Astrocyte (in vitro differentiated cells and primary cell): ENCODE results near the gene CRADD.

Experiments used
- EZH2 ChIP-seq: IDR thresholded peaks from 2 replicates; pipeline ENCODE4 v1.6.1; 2012; ENCODE audit warnings: mild to moderate bottlenecking, low read length, inconsistent platforms; ENCODE audit not compliant: insufficient read depth
- TF ChIP-seq, protein P1 (sequence below): IDR thresholded peaks from 2 replicates; pipeline ENCODE4 v1.5.1; 2011; ENCODE audit warnings: low read depth, mild to moderate bottlenecking, inconsistent platforms, low read length, moderate library complexity; ENCODE audit not compliant: insufficient read depth

DNA sequence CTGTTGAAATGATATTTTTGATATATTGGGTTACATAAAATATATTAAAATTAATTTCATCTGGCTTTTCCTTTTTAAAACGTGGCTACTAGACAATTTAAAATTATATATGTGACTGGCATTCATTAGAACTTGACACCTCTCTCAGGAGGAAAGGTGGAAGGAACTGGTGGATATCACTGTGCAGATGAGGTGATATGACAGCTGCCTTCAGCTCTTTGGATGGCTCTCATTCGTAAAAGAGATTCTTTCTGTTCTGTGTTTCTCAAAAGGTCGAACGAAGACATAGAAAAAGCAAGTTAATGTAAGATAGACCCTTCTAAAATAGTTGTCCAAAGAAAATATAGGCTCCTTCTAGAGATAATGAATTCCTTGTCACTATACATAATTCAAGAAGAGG is 36.6 kb downstream of the CRADD start:
- TF ChIP-seq, protein P1, sequence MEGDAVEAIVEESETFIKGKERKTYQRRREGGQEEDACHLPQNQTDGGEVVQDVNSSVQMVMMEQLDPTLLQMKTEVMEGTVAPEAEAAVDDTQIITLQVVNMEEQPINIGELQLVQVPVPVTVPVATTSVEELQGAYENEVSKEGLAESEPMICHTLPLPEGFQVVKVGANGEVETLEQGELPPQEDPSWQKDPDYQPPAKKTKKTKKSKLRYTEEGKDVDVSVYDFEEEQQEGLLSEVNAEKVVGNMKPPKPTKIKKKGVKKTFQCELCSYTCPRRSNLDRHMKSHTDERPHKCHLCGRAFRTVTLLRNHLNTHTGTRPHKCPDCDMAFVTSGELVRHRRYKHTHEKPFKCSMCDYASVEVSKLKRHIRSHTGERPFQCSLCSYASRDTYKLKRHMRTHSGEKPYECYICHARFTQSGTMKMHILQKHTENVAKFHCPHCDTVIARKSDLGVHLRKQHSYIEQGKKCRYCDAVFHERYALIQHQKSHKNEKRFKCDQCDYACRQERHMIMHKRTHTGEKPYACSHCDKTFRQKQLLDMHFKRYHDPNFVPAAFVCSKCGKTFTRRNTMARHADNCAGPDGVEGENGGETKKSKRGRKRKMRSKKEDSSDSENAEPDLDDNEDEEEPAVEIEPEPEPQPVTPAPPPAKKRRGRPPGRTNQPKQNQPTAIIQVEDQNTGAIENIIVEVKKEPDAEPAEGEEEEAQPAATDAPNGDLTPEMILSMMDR, result no peak
- no peak for TF ChIP-seq EZH2
